Body of pancreas (tissue), 4 donors: Measurements from ENCODE around the gene APOA4. TPM values are rescaled to one million over a fixed set of nuclear protein-coding genes. Genes with fewer than 3 reads are reported as not detected.

Source experiments
- ATAC-seq: fragments of 150-250 bp; one replicate; pipeline ENCODE4 v1.9.1; 2016
- DNase-seq, 4 donors: peaks; one replicate each; pipeline ENCODE4 v3.0.0-alpha.2; 2019
- H3K27ac ChIP-seq, 4 donors: fragments of 200-600 bp; sonication (generic); 1 replicate in 3 of 4; 2 replicates in 1 of 4; pipeline versions ENCODE4 v1.5.1 to v1.6.1; 2016 to 2019; ENCODE audit warnings: mild to moderate bottlenecking in 1 of 4, mixed read lengths in 1 of 4, moderate library complexity in 1 of 4
- H3K27me3 ChIP-seq, 2 donors: fragments of 200-600 bp; sonication (generic); one replicate each; pipeline ENCODE4 v1.6.0; 2016; ENCODE audit warnings: mild to moderate bottlenecking in 1 of 2
- H3K36me3 ChIP-seq, 2 donors: fragments of 200-600 bp; sonication (generic); replicated peaks in 1 of 2; 2 replicates each; pipeline ENCODE4 v1.5.1; 2016; ENCODE audit warnings: low read depth in 2 of 2; ENCODE audit not compliant: insufficient read depth in 1 of 2
- H3K4me1 ChIP-seq: fragments of 200-600 bp; sonication (generic); one replicate; pipeline ENCODE4 v1.6.0; 2016
- H3K4me3 ChIP-seq, 2 donors: fragments of 200-600 bp; sonication (generic); 1 replicate in 1 of 2; 2 replicates in 1 of 2; pipeline ENCODE4 v1.5.1; 2016 to 2019
- H3K9me3 ChIP-seq, 3 donors: fragments of 200-600 bp; sonication (generic); 1 replicate in 2 of 3; 2 replicates in 1 of 3; pipeline ENCODE4 v1.5.1; 2016
- POLR2A ChIP-seq, 3 donors: fragments of 450-650 bp; IDR thresholded peaks; one replicate each; pipeline ENCODE4 v1.6.1; 2016; ENCODE audit warnings: antibody characterized with exemption in 3 of 3, mild to moderate bottlenecking in 2 of 3
- WGBS, 2 donors: methylation state at CpG; one replicate each; pipeline ENCODE4 v1.1.5; 2017; 5-methylcytosine and 5-hydroxymethylcytosine counted together
- intact Hi-C: fragments of 100-400 bp; cut with DNase I; formaldehyde crosslinking; loops from one replicate; pipeline ENCODE4 v1.15.1; 2023
- total RNA-seq, 2 donors: library from RNA; depleted of rRNA; stranded (reverse); fragments of >200 nt; gene quantifications; one replicate each; pipeline ENCODE4 v1.1.0, GENCODE V29; 2016
- TF ChIP-seq, protein P1 (sequence below), 7 experiments: fragments of 450-650 bp in 4 of 7; fragments of 200-600 bp in 3 of 7; sonication (generic) in 3 of 7; IDR thresholded peaks; one replicate each; pipeline ENCODE4 v1.5.1; 2016 to 2019; ENCODE audit warnings: antibody characterized with exemption in 7 of 7

Gene APOA4
- total RNA-seq, 2 donors from 2014 or later: not detected

DNA sequence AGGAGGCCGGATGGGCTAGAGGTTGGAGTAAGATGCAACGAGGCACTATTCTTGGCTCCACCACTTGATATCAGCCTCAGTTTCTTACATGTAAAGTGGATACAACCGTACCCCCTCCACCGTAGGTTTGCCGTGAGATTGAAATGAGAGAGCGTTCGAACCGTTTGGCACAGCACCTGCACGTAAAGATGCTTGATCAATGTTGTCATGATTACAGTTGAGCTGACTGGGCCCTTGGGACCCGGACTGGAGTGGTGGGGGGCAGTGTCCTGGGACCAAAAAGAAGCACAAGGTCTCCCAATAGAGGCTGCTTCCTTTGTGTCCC, 10.3 kb upstream of the APOA4 start:
- Histone ChIP-seq H3K4me1 (peaks cover 72% of the 10 kb centered on the region), H3K9me3 (no peaks in the 10 kb centered on the region), H3K27ac (no peak overlapping the region), H3K27me3 (no peaks in the 10 kb centered on the region), H3K4me3 (no peak overlapping the region), H3K36me3 (no peaks in the 10 kb centered on the region)
- no peak for DNase-seq
- WGBS, 2 donors: 87 to 90% methylated on average over 10 of the region's 10 CpGs
- intact Hi-C loops: no loop called here
- ATAC-seq: no peak
- no peak for TF ChIP-seq POLR2A (IDR thresholded peaks at IDR 0.05)
- TF ChIP-seq, protein P1, sequence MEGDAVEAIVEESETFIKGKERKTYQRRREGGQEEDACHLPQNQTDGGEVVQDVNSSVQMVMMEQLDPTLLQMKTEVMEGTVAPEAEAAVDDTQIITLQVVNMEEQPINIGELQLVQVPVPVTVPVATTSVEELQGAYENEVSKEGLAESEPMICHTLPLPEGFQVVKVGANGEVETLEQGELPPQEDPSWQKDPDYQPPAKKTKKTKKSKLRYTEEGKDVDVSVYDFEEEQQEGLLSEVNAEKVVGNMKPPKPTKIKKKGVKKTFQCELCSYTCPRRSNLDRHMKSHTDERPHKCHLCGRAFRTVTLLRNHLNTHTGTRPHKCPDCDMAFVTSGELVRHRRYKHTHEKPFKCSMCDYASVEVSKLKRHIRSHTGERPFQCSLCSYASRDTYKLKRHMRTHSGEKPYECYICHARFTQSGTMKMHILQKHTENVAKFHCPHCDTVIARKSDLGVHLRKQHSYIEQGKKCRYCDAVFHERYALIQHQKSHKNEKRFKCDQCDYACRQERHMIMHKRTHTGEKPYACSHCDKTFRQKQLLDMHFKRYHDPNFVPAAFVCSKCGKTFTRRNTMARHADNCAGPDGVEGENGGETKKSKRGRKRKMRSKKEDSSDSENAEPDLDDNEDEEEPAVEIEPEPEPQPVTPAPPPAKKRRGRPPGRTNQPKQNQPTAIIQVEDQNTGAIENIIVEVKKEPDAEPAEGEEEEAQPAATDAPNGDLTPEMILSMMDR (IDR thresholded peaks at IDR 0.05): no peak

DNA sequence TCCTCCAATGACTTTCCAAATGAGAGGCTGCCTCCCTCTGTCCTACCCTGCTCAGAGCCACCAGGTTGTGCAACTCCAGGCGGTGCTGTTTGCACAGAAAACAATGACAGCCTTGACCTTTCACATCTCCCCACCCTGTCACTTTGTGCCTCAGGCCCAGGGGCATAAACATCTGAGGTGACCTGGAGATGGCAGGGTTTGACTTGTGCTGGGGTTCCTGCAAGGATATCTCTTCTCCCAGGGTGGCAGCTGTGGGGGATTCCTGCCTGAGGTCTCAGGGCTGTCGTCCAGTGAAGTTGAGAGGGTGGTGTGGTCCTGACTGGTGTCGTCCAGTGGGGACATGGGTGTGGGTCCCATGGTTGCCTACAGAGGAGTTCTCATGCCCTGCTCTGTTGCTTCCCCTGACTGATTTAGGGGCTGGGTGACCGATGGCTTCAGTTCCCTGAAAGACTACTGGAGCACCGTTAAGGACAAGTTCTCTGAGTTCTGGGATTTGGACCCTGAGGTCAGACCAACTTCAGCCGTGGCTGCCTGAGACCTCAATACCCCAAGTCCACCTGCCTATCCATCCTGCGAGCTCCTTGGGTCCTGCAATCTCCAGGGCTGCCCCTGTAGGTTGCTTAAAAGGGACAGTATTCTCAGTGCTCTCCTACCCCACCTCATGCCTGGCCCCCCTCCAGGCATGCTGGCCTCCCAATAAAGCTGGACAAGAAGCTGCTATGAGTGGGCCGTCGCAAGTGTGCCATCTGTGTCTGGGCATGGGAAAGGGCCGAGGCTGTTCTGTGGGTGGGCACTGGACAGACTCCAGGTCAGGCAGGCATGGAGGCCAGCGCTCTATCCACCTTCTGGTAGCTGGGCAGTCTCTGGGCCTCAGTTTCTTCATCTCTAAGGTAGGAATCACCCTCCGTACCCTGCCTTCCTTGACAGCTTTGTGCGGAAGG, 9.5 kb upstream of the APOA4 start:
- ATAC-seq: peak; percentile 41
- intact Hi-C loops: no loop called here
- Histone ChIP-seq H3K27ac (no peak overlapping the region), H3K4me1 (peaks cover 72% of the 10 kb centered on the region), H3K36me3 (no peaks in the 10 kb centered on the region), H3K27me3 (no peaks in the 10 kb centered on the region), H3K9me3 (no peaks in the 10 kb centered on the region), H3K4me3 (no peak overlapping the region)
- DNase-seq: peak in 3 of 4 donors; percentile 42 to 73 (median 57)
- 72 to 88% methylated on average over 11 of the region's 13 CpGs for WGBS, 2 donors
- TF ChIP-seq, protein P1 (IDR thresholded peaks at IDR 0.05): peak in 2 of 7 experiments; percentile 3 to 8
- TF ChIP-seq POLR2A (IDR thresholded peaks at IDR 0.05): no peak

DNA sequence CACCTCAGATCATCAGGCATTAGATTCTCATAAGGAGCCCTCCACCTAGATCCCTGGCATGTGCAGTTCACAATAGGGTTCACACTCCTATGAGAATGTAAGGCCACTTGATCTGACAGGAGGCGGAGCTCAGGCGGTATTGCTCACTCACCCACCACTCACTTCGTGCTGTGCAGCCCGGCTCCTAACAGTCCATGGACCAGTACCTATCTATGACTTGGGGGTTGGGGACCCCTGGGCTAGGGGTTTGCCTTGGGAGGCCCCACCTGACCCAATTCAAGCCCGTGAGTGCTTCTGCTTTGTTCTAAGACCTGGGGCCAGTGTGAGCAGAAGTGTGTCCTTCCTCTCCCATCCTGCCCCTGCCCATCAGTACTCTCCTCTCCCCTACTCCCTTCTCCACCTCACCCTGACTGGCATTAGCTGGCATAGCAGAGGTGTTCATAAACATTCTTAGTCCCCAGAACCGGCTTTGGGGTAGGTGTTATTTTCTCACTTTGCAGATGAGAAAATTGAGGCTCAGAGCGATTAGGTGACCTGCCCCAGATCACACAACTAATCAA, 8.8 kb upstream of the APOA4 start:
- Histone ChIP-seq H3K9me3 (no peaks in the 10 kb centered on the region), H3K36me3 (no peaks in the 10 kb centered on the region), H3K27me3 (no peaks in the 10 kb centered on the region), H3K4me3 (no peak overlapping the region), H3K27ac (no peak overlapping the region), H3K4me1 (peaks cover 70% of the 10 kb centered on the region)
- intact Hi-C loops: no loop called here
- DNase-seq (no peak), ATAC-seq (no peak)
- TF ChIP-seq POLR2A (IDR thresholded peaks at IDR 0.05): no peak
- TF ChIP-seq, protein P1 (IDR thresholded peaks at IDR 0.05): no peak
- WGBS, 2 donors: 73 to 80% methylated on average over 7 of the region's 7 CpGs

DNA sequence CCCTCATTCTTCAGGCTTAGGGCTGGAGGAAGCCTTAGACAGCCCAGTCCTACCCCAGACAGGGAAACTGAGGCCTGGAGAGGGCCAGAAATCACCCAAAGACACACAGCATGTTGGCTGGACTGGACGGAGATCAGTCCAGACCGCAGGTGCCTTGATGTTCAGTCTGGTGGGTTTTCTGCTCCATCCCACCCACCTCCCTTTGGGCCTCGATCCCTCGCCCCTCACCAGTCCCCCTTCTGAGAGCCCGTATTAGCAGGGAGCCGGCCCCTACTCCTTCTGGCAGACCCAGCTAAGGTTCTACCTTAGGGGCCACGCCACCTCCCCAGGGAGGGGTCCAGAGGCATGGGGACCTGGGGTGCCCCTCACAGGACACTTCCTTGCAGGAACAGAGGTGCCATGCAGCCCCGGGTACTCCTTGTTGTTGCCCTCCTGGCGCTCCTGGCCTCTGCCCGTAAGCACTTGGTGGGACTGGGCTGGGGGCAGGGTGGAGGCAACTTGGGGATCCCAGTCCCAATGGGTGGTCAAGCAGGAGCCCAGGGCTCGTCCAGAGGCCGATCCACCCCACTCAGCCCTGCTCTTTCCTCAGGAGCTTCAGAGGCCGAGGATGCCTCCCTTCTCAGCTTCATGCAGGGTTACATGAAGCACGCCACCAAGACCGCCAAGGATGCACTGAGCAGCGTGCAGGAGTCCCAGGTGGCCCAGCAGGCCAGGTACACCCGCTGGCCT, 7.2 kb upstream of the APOA4 start:
- ATAC-seq (no peak), DNase-seq (peak in 1 of 4 donors; percentile 25)
- TF ChIP-seq, protein P1 (IDR thresholded peaks at IDR 0.05): no peak
- TF ChIP-seq POLR2A (IDR thresholded peaks at IDR 0.05): no peak
- intact Hi-C loops: no loop called here
- H3K27me3 ChIP-seq: no peaks in the 10 kb centered on the region
- H3K9me3 ChIP-seq: no peaks in the 10 kb centered on the region
- WGBS, 2 donors: 86 to 92% methylated on average over 12 to 14 of the region's 17 CpGs
- H3K4me3 ChIP-seq: no peak overlapping the region
- H3K27ac ChIP-seq: no peak overlapping the region
- H3K4me1 ChIP-seq: peaks cover 55% of the 10 kb centered on the region
- H3K36me3 ChIP-seq: no peaks in the 10 kb centered on the region
